Measurements from ENCODE around the gene SMARCA2.
A peak's percentile ranks its signal among the peaks of the same experiment; 100 is the strongest.

SMARCA2 gene

DNA sequence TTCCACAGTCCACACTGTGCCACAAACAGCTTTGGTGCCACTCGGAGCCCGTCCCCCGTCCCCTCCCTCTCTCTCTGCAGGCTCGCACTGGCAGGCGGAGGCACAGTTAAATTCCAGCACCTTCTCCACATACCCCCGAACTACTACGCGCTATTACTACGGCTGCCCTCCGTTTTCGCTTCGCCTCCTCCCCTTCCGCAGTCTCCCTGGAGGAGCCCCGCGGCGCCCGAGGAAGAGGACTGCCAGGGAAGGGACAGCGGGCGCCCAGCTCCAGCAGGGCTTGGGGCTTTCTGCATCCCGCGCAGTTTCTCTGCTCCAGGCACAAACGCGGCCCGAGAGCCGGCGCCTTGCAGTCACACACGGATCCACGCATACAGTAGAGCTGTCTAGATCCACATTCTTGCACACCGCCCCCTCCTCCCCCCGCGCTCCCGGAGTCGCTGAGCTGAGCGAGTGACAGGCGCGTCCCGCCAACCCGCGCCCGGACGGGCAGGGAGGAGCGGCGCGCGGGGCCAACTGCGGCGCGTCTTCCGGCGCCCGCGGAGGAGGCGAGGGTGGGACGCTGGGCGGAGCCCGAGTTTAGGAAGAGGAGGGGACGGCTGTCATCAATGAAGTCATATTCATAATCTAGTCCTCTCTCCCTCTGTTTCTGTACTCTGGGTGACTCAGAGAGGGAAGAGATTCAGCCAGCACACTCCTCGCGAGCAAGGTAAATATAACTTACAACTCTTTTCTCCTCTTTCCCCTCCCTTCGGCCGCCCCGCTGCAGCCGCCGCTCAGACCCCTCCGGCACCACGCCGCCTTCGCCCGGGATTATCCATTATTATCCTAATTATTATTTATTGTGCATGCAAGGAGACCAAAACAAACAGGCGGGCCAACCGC, at the start of gene SMARCA2:
Gene SMARCA2, plus strand, starts transcription at position 652 of the 885 bp plus-strand sequence. CDS start 13,676 bp downstream, outside the sequence.
- FAIRE-seq: peak; percentile 96
- DNase-seq (ENCODE audit: insufficient read length, low spot score): peak; percentile 88
- TF ChIP-seq POLR2A (IDR thresholded peaks at IDR 0.05; ENCODE audit: low read depth, low read length): peak; percentile 41

DNA sequence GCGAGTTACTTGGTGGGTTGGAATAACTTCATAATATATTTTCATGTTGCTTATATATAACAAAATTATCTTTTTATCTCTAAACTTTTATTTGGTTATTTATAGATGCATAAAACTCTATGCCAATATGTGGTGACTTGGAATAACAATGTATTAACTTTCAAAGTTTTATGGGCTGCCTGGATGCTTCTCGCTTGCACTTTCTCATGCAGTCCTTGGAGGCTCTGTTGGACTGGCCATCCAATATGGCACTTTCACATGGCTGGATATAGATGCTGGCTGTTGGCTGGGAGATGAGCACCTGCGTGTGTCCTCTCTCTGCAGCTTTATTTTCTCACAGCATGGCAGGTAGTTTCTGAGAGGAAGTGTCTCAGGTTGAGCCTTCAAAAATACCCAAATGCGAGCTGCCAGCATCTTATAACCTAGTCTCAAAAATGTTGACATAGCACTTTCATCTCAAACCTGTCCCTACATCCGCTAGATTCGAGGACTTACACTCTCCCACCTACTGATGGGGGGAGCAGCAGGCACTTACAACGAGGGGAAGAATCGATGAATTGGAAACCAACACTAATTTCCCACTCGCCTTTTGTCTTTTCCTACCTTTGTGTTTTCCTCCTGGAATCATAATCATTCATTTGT, 48.3 kb upstream of the SMARCA2 start:
- no peak for TF ChIP-seq POLR2A (IDR thresholded peaks at IDR 0.05; ENCODE audit: low read depth, low read length)
- FAIRE-seq (no peak), DNase-seq (ENCODE audit: insufficient read length, low spot score) (no peak)

DNA sequence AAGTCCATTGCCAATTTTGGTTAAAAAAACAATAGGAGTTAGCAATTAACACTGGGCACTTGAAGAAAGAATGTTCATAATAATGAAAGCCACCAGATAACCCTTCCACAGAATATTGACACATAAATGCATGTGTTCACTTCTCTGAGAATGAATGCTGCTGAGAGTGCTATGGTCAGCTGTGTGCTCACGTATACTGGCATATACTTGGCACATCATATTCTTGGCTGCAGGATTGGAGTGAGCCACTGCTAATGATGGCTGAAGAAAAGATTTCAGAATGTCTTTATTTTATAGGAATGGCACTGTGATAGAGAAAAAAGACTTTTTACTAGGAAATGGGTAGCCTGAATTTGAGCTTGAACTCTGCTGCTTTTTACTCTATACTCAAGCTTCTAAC, 46.0 kb upstream of the SMARCA2 start:
- TF ChIP-seq POLR2A (IDR thresholded peaks at IDR 0.05; ENCODE audit: low read depth, low read length): no peak
- FAIRE-seq (no peak), DNase-seq (ENCODE audit: insufficient read length, low spot score) (no peak)

DNA sequence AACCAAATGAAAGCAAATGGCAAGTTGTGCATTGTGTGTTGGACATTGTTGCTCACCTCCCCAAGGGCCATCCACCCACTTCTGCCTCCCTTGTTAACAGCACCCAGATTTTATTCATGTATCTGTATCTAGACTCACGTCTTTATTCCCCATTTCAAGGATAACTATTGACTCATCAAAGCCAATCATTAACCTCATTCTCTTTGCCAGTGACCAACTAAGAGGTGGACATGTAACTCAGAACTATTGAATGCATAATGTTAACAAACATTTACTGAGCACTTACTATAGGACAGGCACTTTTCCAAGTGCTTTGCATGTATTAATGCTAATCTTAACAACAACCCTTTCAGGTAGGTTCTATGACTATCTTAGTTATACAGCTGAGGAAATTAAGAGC, 45.2 kb upstream of the SMARCA2 start:
- DNase-seq (ENCODE audit: insufficient read length, low spot score) (no peak), FAIRE-seq (no peak)
- no peak for TF ChIP-seq POLR2A (IDR thresholded peaks at IDR 0.05; ENCODE audit: low read depth, low read length)

DNA sequence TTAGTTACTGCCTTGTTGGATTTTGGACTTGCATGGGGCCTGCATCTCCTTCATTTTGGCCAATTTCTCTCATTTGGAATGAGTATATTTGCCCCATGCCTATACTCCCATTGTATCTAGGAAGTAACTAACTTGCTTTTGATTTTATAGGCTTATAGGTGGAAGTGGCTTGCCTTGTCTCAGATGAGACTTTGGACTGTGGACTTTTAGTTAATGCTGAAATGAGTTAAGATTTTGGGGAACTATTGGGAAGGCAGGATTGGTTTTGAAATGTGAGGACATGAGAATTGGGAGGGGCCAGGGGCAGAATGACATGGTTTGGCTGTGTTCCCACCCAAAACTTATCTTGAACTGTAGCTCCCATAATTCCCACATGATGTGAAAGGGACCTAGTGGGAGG, 42.5 kb upstream of the SMARCA2 start:
- DNase-seq (ENCODE audit: insufficient read length, low spot score) (no peak), FAIRE-seq (no peak)
- TF ChIP-seq POLR2A (IDR thresholded peaks at IDR 0.05; ENCODE audit: low read depth, low read length): no peak

DNA sequence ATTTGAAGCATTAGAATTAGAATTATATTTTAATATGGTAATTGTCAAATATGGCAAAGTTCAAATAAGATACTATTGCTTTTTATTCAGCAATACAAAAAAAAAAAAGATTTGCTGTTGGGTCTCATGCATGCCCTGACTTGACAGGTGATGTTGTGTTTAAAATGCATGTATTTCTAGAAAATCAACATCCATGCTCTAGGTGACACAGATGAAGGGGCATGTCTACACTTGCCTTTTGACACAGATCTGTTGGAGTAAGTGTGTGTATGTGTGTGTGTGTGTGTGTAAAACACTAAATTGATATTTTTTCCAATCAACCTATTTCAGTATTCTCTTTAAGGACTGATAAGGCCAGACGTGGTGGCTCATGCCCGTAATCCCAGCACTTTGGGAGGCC, 38.1 kb upstream of the SMARCA2 start:
- no peak for DNase-seq (ENCODE audit: insufficient read length, low spot score)
- no peak for FAIRE-seq
- TF ChIP-seq POLR2A (IDR thresholded peaks at IDR 0.05; ENCODE audit: low read depth, low read length): no peak

DNA sequence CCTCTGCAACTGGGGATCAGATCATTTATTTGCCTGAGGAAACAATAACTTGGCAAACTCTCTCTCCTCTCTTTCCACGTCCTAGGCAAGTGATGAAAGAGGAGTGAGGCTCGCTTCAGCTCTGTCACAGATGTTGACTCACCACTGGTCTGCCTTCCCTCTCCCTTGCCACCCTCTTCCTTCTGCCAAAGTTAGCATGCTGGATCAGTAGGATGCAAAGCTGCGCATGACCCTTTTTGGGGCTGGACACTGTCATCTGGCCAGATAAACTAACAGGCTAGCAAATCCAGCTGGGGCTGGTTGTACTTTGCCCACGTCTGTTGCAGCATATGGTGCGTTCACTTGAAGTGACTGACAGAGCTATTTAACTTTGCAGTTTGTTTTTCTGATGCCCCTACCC, 36.2 kb upstream of the SMARCA2 start:
- no peak for TF ChIP-seq POLR2A (IDR thresholded peaks at IDR 0.05; ENCODE audit: low read depth, low read length)
- no peak for DNase-seq (ENCODE audit: insufficient read length, low spot score)
- no peak for FAIRE-seq

DNA sequence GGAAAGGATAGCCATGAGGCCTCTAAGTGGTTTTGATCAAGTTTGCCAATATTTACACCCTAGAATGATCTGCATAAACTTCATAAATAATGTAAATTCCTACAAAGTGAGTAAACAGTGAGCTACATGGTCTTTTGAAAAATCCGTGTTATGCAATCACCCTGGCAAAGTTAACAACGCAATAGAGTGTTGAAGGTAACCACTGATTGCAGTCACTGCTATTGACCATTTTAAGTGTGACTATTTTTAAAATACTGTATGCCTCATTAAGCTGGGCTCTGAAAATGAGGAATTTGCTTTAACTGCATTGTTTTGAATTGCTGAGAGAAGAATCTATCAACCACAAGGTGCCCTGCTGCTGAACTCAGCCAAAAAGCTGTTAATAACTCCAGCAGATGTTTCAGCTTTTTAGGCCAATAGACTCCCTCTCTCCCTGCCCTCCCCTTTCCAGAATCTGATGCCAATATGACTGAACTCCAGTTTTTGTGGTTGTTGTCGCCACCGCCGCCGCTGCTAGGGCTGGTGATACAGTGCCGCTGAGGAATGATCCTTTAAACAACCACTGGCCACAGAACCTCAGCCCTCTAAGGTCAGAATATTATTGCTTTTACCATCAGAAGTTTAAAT, 35.3 kb upstream of the SMARCA2 start:
- no peak for DNase-seq (ENCODE audit: insufficient read length, low spot score)
- no peak for FAIRE-seq
- TF ChIP-seq POLR2A (IDR thresholded peaks at IDR 0.05; ENCODE audit: low read depth, low read length): no peak

DNA sequence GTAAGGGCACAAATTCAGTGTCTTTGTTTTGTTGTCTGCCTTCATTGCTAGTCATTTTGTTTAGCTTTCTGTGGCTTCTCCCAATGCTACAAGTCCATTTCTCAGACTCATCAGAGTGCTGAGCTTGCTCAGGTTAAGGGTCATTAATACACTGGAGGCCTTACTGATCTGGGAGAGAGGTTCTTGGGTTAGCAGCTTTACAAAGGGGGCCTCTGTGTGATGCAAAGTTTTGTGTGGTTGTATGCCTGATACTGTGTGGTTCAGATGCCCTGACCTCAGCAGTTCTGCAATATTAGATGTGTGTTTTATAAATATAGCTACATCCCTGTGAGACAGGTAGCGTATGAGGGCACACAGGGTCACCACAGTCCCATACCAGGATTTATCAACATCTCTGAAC, 34.8 kb upstream of the SMARCA2 start:
- TF ChIP-seq POLR2A (IDR thresholded peaks at IDR 0.05; ENCODE audit: low read depth, low read length): no peak
- no peak for FAIRE-seq
- no peak for DNase-seq (ENCODE audit: insufficient read length, low spot score)

DNA sequence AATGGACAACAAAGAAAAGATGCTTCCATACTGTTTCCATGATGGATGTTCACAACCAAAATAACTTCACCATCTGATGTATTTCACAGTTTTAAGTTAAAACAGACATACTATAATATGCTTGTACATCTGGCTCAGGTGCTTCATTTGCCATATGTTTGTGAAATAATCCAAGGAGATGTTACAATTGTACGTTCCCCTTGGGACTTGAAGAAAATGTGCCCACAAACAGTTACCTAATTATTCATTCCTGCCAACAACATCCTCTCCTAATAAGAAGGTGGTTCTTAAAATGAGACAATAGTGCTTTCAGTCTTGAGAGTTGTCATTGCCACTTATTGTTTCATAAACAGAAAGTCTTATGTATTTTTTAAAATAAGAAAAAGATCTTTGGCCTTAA, 33.1 kb upstream of the SMARCA2 start:
- no peak for FAIRE-seq
- TF ChIP-seq POLR2A (IDR thresholded peaks at IDR 0.05; ENCODE audit: low read depth, low read length): no peak
- DNase-seq (ENCODE audit: insufficient read length, low spot score): no peak

DNA sequence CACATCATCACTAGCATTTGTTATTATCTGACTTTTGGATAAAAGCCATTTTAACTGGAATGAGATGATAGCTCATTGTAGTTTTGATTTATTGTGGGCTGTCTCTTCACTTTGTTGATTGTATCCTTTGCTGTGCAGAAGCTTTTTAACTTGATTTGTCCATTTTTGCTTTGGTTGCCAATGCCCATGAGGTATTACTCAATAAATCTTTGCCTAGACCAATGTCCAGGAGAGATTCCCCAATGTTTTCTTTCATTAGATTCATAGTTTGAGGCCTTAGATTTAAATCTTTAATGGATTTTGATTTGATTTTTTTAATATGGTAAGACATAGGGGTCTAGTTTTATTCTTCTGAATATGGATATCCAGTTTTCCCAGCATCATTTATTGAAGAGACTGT, 28.8 kb upstream of the SMARCA2 start:
- TF ChIP-seq POLR2A (IDR thresholded peaks at IDR 0.05; ENCODE audit: low read depth, low read length): no peak
- FAIRE-seq (no peak), DNase-seq (ENCODE audit: insufficient read length, low spot score) (no peak)

DNA sequence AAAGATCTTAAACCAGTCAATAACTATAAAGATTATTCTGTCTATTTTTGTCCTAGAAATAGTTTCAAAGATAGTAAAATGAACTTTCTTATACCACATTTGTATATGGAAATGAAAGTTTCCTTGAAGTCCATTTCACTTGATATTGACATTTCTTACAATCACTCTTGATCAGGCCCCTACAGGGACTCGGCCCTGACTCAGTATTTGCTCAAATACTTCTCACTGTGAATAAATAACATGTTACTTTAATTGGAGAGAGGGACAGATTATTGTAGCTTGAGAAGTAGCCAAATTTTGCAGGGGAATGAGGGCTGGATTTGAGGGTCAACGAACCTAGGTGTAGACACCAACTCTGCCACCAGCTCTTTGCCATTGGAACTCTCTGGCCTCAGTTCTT, 25.6 kb upstream of the SMARCA2 start:
- DNase-seq (ENCODE audit: insufficient read length, low spot score) (no peak), FAIRE-seq (no peak)
- no peak for TF ChIP-seq POLR2A (IDR thresholded peaks at IDR 0.05; ENCODE audit: low read depth, low read length)

DNA sequence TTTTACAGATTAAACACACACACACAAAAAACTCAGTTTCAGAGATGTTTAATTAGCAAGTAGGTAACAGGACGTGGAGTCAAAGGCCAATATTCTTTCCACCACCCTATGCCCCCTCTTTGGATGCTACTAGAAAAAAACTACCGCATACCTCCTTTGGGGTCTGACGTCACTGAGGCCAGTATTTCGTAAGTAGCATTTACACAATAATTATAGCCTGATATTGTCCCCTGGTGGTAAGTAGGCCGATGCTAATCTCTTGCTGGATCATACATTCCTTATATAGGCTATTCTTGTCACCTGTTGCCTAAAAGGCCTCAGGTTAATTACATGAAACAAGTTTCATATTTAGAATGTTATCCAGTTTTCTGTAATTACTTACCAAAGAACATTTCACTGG, 21.0 kb upstream of the SMARCA2 start:
- no peak for FAIRE-seq
- DNase-seq (ENCODE audit: insufficient read length, low spot score): no peak
- no peak for TF ChIP-seq POLR2A (IDR thresholded peaks at IDR 0.05; ENCODE audit: low read depth, low read length)

DNA sequence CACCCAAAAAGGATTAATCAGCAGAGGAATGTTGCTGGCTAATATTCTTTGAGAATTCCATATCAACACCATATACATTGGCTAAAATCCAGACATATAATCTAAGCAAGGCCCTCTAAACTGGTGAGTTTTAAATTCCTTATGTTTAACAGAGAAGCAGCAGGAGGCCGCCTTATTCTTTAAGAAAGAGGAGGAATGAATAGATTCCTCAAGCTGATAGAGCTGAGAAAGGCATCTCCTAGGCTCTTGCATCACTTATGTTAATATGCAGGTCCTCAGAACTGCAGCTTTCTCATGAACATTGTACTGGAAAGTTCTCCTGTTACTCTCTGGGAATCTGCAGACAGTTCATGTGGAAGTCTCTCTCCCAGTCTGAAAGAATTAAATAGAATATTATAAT, 20.1 kb upstream of the SMARCA2 start:
- no peak for FAIRE-seq
- TF ChIP-seq POLR2A (IDR thresholded peaks at IDR 0.05; ENCODE audit: low read depth, low read length): no peak
- no peak for DNase-seq (ENCODE audit: insufficient read length, low spot score)
